EL (cell line): ENCODE results near the gene SKIC3.

ENCODE experiments used
- DNase-seq: peaks from one replicate; pipeline ENCODE4 v3.0.0-alpha.2; 2016

The SKIC3 gene

GRCh38 chr5:95554647-95555548, at the start of gene SKIC3, which contains the start of gene ARSK:
Gene SKIC3, minus strand, starts transcription at chr5:95554977. Its CDS starts 7,827 bp downstream, at chr5:95547150.
Gene ARSK, plus strand, starts transcription at chr5:95555101. Its CDS starts 178 bp downstream, at chr5:95555279.
- DNase-seq = peak; percentile 99

- DNase-seq = peak; percentile 54
Observed at GRCh38 chr5:95600557-95600956, 45.8 kb upstream of the SKIC3 start.

GRCh38 chr5:95599252-95599651, 44.5 kb upstream of the SKIC3 start:
- no peak for DNase-seq

GRCh38 chr5:95595289-95595931, 40.6 kb upstream of the SKIC3 start:
- DNase-seq = no peak

- peak; percentile 82 for DNase-seq
Observed at GRCh38 chr5:95591490-95591901, 36.7 kb upstream of the SKIC3 start.

GRCh38 chr5:95590880-95591279, 36.1 kb upstream of the SKIC3 start:
- DNase-seq = no peak

GRCh38 chr5:95583992-95584391, 29.2 kb upstream of the SKIC3 start:
- no peak for DNase-seq

GRCh38 chr5:95581576-95581975, 26.8 kb upstream of the SKIC3 start:
- DNase-seq = no peak

- no peak for DNase-seq
Observed at GRCh38 chr5:95572016-95572415, 17.2 kb upstream of the SKIC3 start.

- DNase-seq = peak; percentile 57
Observed at GRCh38 chr5:95565280-95565920, 10.6 kb upstream of the SKIC3 start.

- no peak for DNase-seq
Observed at GRCh38 chr5:95564450-95564849, 9.7 kb upstream of the SKIC3 start.

- DNase-seq = no peak
Observed at GRCh38 chr5:95563367-95563766, 8.6 kb upstream of the SKIC3 start.

- no peak for DNase-seq
Observed at GRCh38 chr5:95562282-95562681, 7.5 kb upstream of the SKIC3 start.

- no peak for DNase-seq
Observed at GRCh38 chr5:95557841-95558240, 3.1 kb upstream of the SKIC3 start.

GRCh38 chr5:95555553-95555952, 776 bp upstream of the SKIC3 start:
- DNase-seq = no peak

GRCh38 chr5:95554331-95554646, 488 bp downstream of the SKIC3 start:
- DNase-seq = no peak

GRCh38 chr5:95549030-95549429, 5.7 kb downstream of the SKIC3 start:
- DNase-seq = no peak

- DNase-seq = no peak
Observed at GRCh38 chr5:95543017-95543705, 11.6 kb downstream of the SKIC3 start.

GRCh38 chr5:95537501-95537900, 17.3 kb downstream of the SKIC3 start:
- no peak for DNase-seq

- no peak for DNase-seq
Observed at GRCh38 chr5:95533761-95534160, 21.0 kb downstream of the SKIC3 start.

- no peak for DNase-seq
Observed at GRCh38 chr5:95533106-95533505, 21.7 kb downstream of the SKIC3 start.

GRCh38 chr5:95532415-95532814, 22.4 kb downstream of the SKIC3 start:
- DNase-seq = no peak

GRCh38 chr5:95531491-95531890, 23.3 kb downstream of the SKIC3 start:
- DNase-seq = no peak
